Activated T-cell treated with anti-CD3 and anti-CD28 coated beads, Interleukin-2, amount 50 U/mL, for 24 hours (primary cell): ENCODE data around the gene STK26.

ENCODE experiments used
- DNase-seq: peaks from one replicate; pipeline ENCODE4 v3.0.0-alpha.2; 2020
- H3K27ac Mint-ChIP-seq: 2 replicates; pipeline ENCODE4 v1.8.0; 2020; ENCODE audit warnings: mild to moderate bottlenecking, mixed read lengths
- H3K27me3 Mint-ChIP-seq: 2 replicates; pipeline ENCODE4 v1.8.0; 2020; ENCODE audit warnings: mixed read lengths
- H3K36me3 Mint-ChIP-seq: 2 replicates; pipeline ENCODE4 v1.8.0; 2020; ENCODE audit warnings: low read depth, mixed read lengths
- H3K4me1 Mint-ChIP-seq: 2 replicates; pipeline ENCODE4 v1.8.0; 2020; ENCODE audit warnings: low read depth, mixed read lengths
- H3K4me3 Mint-ChIP-seq: 2 replicates; pipeline ENCODE4 v1.8.0; 2020; ENCODE audit warnings: mild to moderate bottlenecking, moderate library complexity, mixed read lengths
- H3K9me3 Mint-ChIP-seq: 2 replicates; pipeline ENCODE4 v1.8.0; 2020; ENCODE audit warnings: mixed read lengths

The STK26 gene

DNA sequence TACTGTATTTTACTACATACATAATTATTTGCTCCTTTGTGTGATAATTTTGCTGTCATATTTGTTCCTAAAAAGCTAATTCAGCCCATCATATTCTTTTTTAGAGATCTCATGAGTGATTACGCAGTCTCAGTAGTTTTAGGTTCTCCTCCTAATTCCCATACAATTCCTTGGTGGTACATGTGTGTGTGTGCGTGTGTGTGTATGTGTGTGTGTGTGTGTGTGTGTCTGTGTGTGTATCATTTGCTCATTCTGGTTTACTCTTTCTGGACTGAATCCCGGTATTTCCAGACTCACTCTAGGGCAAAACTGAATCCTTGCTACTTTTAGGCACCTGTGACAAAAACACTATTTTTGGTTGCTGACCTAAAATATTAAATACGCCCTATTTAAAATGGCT lies 34.9 kb downstream of the STK26 start:
- Mint-ChIP-seq H3K9me3 (no peaks in the 10 kb centered on the region), H3K27me3 (peaks cover 17% of the 10 kb centered on the region), H3K4me3 (no peak overlapping the region), H3K27ac (no peak overlapping the region), H3K4me1 (peaks cover 23% of the 10 kb centered on the region), H3K36me3 (peaks cover 41% of the 10 kb centered on the region)
- no peak for DNase-seq

DNA sequence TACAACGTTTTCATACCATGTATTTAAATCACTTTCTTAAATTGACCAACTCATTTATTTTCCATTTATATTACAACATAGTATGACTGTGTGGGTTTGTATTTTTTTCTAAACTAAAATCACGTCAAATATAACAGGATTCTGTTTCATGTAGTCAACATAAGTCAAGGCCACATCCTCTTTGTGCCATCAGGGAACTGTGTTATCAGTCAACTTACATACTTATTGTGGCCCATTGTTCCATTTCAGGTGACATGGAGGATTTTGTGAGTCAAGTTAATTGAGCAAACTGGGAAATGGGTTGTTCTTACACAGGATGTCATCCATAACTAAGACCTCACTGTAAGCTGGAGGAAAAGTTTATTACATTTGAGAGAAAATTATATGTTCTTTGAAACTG lies 35.9 kb downstream of the STK26 start:
- H3K9me3 Mint-ChIP-seq: no peaks in the 10 kb centered on the region
- no peak overlapping the region for H3K27ac Mint-ChIP-seq
- DNase-seq: no peak
- H3K36me3 Mint-ChIP-seq: peaks cover 44% of the 10 kb centered on the region
- peaks cover 21% of the 10 kb centered on the region for H3K4me1 Mint-ChIP-seq
- H3K4me3 Mint-ChIP-seq: no peak overlapping the region
- H3K27me3 Mint-ChIP-seq: peaks cover 20% of the 10 kb centered on the region

DNA sequence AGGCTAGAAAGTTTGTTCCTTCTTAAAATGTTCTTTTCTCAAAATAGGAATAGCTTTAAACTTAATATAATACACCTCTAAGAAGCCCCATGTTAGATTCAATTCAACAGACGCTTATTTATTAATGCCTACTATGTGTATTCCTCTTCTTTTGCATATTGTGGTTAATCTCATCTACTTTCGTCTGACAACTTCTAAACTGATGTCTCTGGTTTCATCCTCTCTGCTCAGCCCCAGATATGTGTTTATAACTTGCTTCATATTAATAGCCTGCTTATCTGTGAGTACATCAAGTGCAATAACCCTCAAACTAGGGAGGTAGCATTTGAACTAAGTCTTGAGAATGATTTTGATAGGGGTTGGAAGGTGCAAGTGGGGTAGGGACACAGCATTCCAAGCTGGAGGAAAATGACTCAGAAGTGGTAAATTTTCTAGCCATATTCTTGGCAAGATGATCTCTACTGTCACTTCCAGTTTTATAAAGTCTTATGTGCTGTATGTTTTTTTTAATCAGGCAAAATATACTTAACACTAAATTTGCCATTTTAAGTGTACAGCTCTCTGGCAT lies 37.0 kb downstream of the STK26 start:
- Mint-ChIP-seq H3K4me1 (peaks cover 21% of the 10 kb centered on the region), H3K27ac (no peak overlapping the region), H3K27me3 (peaks cover 20% of the 10 kb centered on the region), H3K4me3 (no peak overlapping the region), H3K36me3 (peaks cover 44% of the 10 kb centered on the region), H3K9me3 (no peaks in the 10 kb centered on the region)
- no peak for DNase-seq

DNA sequence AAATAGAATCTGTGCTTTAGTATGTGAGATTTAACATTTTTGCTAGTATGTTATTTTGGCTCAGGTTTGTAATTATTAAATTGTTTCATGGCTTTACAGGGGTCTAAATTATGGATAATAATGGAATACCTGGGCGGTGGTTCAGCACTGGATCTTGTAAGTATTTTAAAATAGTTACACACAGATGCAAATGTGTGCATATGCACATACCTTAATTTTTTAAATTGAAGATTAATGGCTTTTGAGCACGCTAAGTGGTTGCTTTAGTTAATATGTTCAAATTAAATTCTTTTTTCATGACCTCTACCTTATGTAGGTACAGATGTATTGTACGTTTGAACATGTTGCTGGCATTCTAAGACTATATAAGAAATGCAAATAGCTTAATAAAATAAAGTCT lies 40.2 kb downstream of the STK26 start:
- Mint-ChIP-seq H3K4me1 (peaks cover 9% of the 10 kb centered on the region), H3K27me3 (peaks cover 15% of the 10 kb centered on the region), H3K9me3 (no peaks in the 10 kb centered on the region), H3K4me3 (no peak overlapping the region), H3K27ac (no peak overlapping the region), H3K36me3 (peaks cover 37% of the 10 kb centered on the region)
- no peak for DNase-seq

DNA sequence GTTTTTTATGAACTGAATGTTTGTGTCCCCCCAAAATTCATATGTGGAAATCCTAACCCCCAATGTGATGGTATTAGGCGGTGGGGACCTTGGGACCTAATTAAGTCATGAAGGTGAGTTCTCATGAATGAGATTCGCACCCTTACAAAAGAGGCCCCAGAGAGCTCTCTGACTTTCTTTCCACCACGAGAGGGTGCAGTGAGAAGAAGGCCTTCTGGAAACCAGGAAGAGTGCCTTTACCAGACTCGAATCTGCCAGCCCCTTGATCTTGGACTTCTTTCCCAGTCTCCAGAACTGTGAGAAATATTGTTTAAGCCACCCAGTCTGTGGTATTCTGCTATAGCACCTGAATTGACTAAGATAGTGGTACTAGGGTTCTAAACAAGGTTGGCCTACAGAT lies 40.8 kb downstream of the STK26 start:
- Mint-ChIP-seq H3K27ac (no peak overlapping the region), H3K36me3 (peaks cover 41% of the 10 kb centered on the region), H3K9me3 (no peaks in the 10 kb centered on the region), H3K27me3 (peaks cover 15% of the 10 kb centered on the region), H3K4me3 (no peak overlapping the region), H3K4me1 (peaks cover 7% of the 10 kb centered on the region)
- no peak for DNase-seq

DNA sequence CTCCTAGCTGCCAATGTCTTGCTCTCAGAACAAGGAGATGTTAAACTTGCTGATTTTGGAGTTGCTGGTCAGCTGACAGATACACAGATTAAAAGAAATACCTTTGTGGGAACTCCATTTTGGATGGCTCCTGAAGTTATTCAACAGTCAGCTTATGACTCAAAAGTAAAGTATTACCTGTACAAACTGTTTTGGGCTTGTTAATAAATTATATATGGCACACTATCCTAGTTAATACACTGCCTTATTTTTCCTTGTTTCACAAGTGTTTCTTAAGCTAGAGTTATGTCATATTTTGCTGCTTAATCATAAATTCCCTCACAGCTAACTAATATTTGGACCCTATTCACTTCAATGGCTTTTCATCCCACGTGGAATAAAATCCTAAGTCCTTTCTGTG lies 45.3 kb downstream of the STK26 start:
- Mint-ChIP-seq H3K4me1 (no peaks in the 10 kb centered on the region), H3K36me3 (peaks cover 46% of the 10 kb centered on the region), H3K27ac (no peak overlapping the region), H3K9me3 (no peaks in the 10 kb centered on the region), H3K4me3 (no peak overlapping the region), H3K27me3 (peaks cover 20% of the 10 kb centered on the region)
- DNase-seq: no peak

DNA sequence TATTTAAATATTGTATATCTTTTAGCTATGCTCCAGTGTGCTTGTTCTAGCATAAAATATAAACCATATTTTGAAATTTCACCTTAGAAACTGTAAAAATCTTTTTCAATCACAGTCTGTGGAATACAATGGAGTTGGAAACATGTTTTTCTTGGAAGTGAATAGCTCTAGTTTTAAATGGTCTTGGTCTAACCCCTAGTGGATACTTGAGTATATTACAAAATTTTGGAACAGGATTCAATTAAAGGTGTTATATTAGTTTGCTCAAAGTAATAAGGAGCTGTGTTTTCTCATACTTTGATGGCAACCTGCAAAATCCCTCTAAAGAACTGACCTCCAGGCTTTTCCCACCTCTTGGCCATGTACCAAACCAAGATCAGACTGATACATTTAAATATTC lies 48.2 kb downstream of the STK26 start:
- H3K27ac Mint-ChIP-seq: no peak overlapping the region
- H3K4me1 Mint-ChIP-seq: no peaks in the 10 kb centered on the region
- H3K36me3 Mint-ChIP-seq: peaks cover 48% of the 10 kb centered on the region
- H3K27me3 Mint-ChIP-seq: peaks cover 24% of the 10 kb centered on the region
- DNase-seq: no peak
- H3K9me3 Mint-ChIP-seq: no peaks in the 10 kb centered on the region
- H3K4me3 Mint-ChIP-seq: no peak overlapping the region

DNA sequence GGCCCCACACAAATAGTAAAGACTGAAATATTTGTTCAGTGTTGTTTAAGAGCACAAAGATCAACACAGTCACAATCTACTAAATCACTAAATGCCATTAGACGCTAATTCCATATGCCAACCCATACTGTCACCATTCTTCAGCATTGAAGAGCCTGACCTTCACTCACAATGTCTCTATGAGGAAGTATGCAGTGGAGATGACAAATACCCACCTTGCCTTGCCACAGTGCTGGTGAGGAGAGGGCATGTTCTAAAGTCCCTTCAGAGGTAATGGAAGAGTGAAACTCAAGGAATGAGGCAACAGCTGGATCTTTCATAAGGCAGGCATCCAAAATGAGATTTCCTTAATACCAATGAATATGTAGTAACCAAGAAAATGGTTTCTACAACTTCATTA lies 54.3 kb downstream of the STK26 start:
- no peaks in the 10 kb centered on the region for H3K9me3 Mint-ChIP-seq
- H3K27me3 Mint-ChIP-seq: peaks cover 21% of the 10 kb centered on the region
- DNase-seq: no peak
- no peak overlapping the region for H3K4me3 Mint-ChIP-seq
- H3K27ac Mint-ChIP-seq: no peak overlapping the region
- H3K36me3 Mint-ChIP-seq: peaks cover 17% of the 10 kb centered on the region
- no peaks in the 10 kb centered on the region for H3K4me1 Mint-ChIP-seq

DNA sequence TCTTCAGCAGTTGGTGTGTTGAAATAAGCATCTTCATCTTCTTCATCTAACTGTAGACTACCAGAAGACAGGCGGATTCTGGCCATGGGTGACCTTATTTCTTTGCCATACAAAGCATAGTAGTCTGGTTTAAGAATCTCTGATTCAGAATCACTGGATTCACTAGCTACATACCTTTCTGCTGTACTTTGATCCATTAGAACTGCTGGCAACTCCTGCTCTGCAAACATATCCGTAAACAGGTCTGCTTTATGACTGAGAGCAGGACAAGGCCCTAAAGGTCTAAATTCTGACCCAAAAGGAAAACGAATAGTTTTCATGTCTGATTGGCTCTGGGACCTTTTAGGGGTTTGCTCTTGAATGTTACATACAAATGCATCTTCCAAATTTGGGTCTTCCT lies 54.8 kb downstream of the STK26 start:
- Mint-ChIP-seq H3K27ac (no peak overlapping the region), H3K27me3 (peaks cover 26% of the 10 kb centered on the region), H3K4me3 (no peak overlapping the region), H3K4me1 (no peaks in the 10 kb centered on the region), H3K36me3 (peaks cover 15% of the 10 kb centered on the region), H3K9me3 (no peaks in the 10 kb centered on the region)
- DNase-seq: no peak

DNA sequence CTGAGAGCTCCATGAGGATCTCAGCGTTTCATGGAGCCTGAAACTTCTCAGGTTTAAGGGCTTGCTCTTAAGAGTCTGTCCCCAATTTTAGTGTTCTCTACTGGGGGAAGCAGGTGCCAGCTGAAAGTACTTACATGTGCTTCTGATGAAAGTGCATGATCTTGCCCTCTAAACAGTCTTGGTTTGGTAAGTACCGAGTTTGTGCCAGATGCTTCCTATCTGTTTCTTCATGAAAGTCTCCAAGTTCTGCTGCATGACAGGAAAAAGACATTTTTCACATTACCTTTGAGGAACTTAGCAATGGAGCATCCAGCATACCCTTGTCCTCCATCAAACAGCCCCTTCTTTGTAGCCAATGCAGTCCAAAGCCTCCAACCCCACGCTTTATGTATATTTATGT lies 62.7 kb downstream of the STK26 start:
- Mint-ChIP-seq H3K4me1 (peaks cover 8% of the 10 kb centered on the region), H3K9me3 (no peaks in the 10 kb centered on the region), H3K4me3 (no peak overlapping the region), H3K27ac (no peak overlapping the region), H3K27me3 (peaks cover 66% of the 10 kb centered on the region), H3K36me3 (no peaks in the 10 kb centered on the region)
- DNase-seq: no peak

DNA sequence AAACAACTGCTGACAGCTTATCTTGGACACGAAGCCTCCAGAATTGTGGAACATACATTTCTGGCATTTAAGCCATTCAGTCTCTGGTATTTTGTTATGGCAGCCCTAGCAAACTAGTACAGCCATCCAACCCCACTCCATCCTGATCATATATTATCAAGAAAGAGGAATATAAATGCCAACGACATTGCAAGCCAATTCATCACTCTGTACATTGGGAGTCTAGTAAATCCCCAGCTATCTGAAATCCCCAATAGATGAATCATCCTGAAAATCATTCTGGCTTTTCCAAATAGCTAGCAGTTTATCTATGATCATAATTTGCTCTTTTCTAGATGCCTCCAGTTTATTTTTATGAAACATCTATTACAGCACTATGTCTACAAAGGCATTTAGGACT lies 63.6 kb downstream of the STK26 start:
- Mint-ChIP-seq H3K4me1 (peaks cover 9% of the 10 kb centered on the region), H3K4me3 (no peak overlapping the region), H3K27ac (no peak overlapping the region), H3K27me3 (peaks cover 69% of the 10 kb centered on the region), H3K9me3 (no peaks in the 10 kb centered on the region), H3K36me3 (no peaks in the 10 kb centered on the region)
- no peak for DNase-seq

DNA sequence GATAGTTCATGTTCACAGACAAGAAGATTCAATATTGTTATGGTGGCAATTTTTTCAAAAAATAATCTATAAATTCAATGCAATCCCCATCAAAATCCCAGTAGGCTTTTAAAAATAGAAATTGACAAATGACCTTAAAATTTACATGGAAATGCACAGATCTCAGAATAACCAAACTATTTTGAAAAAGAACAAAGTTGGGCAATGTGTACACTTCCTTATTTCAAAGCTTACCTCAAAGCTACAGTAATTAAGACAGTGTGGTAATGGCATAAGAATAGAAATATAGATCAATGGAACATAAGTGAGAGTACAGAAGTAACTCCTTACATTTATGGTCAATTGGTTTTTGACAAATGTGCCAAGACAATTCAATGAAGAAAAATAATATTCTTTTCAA lies 65.8 kb downstream of the STK26 start:
- peaks cover 68% of the 10 kb centered on the region for H3K27me3 Mint-ChIP-seq
- H3K4me3 Mint-ChIP-seq: no peak overlapping the region
- H3K36me3 Mint-ChIP-seq: no peaks in the 10 kb centered on the region
- H3K9me3 Mint-ChIP-seq: no peaks in the 10 kb centered on the region
- no peak for DNase-seq
- no peak overlapping the region for H3K27ac Mint-ChIP-seq
- peaks cover 9% of the 10 kb centered on the region for H3K4me1 Mint-ChIP-seq

DNA sequence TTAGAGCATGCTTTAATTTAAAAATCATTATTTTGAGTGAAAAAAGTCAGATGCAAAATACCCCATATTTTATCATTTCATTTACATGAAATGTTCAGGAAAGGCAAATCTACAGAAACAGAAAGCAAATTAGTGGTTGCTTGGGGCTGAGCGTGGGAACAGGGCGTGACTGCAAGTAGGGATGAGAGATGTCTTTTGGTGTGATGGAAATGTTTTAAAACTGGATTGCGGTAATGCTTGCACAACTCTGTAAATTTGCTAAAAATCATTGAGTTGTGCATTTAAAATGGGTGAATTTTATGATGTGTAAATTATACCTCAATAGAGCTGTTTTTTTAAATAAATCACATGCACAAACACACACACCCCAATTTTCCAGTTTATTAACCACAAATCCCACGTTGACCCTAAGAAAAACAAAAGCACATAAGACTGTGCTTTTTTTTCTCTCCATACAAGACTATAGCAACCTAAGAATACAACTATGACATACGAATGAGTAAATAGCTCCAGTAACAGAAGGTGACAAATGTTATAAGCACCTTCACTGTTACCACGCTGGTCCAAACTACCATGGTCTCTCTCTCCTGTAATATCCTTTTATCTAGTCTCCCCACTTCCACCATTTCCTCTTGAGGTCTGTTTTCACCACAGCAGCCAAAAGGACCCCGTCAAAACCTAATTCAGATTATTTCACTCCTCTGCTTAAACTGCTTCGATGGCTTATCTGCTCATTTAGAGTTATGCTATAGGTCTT lies 67.5 kb downstream of the STK26 start:
- H3K9me3 Mint-ChIP-seq: no peaks in the 10 kb centered on the region
- no peak for DNase-seq
- peaks cover 9% of the 10 kb centered on the region for H3K4me1 Mint-ChIP-seq
- no peak overlapping the region for H3K27ac Mint-ChIP-seq
- no peak overlapping the region for H3K4me3 Mint-ChIP-seq
- H3K36me3 Mint-ChIP-seq: no peaks in the 10 kb centered on the region
- H3K27me3 Mint-ChIP-seq: peaks cover 55% of the 10 kb centered on the region

DNA sequence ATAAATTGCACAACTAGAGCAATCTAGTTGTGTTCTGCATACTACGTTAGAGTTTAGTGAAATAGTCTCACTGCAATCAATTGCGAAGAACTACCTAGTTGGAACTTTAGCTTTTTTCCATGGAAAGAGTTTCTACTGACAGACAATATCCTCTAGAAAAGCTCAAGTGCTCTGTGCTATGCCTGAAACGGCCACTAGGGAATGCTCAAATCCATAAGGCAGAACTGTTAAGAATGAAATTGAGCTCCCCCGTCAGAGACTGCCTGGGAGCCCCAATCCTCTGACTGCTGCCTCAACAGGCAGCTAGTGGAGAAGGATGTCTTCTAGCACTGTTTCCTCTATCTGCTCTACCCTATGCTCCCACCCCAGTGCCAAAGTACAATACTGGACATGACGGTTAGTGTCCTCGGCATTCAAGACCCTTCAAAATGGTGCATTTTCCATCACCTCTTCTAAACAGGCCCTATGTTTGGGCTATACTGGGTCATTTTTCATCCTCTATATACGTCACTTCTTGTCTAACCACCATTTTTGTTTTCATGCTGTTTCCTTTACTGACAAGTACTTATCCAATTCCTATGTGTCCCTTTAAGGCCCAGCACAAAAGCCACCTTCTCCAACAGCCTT lies 69.5 kb downstream of the STK26 start:
- H3K27ac Mint-ChIP-seq: no peak overlapping the region
- H3K9me3 Mint-ChIP-seq: no peaks in the 10 kb centered on the region
- H3K4me3 Mint-ChIP-seq: no peak overlapping the region
- peaks cover 56% of the 10 kb centered on the region for H3K27me3 Mint-ChIP-seq
- H3K4me1 Mint-ChIP-seq: peaks cover 5% of the 10 kb centered on the region
- no peaks in the 10 kb centered on the region for H3K36me3 Mint-ChIP-seq
- DNase-seq: peak; percentile 40

DNA sequence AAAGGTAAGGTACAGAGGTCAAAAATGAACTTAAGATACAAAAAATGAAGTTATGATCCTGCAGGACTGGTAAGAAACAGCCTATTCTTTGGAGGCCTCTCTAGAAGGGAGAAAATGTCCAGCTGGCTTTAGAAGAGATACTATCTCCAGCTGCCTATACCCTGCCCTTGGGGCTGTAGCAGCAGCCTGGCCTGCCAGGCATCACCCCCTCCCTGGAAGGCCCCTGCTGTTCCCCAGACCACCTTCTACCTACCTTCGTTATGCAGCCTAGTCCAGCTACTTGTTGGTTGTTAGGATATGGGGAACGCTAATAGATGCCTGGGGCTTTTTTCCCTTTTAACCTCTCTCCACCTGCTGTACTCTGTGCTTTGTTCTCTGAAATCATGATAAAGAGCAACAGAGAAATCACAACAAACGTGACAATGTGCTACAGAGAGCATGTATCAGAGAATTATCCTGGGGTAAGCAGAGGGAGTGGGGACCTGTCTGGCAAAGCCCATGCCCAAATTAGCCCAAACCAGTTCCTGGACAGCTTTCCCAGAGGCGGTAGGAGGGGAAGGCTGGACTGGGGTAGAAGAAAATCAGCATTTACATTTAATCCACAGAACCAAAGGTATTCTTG lies 70.2 kb downstream of the STK26 start:
- Mint-ChIP-seq H3K27ac (no peak overlapping the region), H3K27me3 (peaks cover 51% of the 10 kb centered on the region), H3K36me3 (no peaks in the 10 kb centered on the region), H3K4me1 (peaks cover 5% of the 10 kb centered on the region), H3K9me3 (no peaks in the 10 kb centered on the region), H3K4me3 (no peak overlapping the region)
- DNase-seq: no peak
